Heart left ventricle (tissue), 13 donors: ENCODE results near the gene FOXK1.

Experiments
- CTCF ChIP-seq, 12 donors: fragments of 200-600 bp; sonication (generic) in 4 of 12; IDR thresholded peaks; one replicate each; pipeline versions ENCODE4 v1.5.0 to v1.8.0; 2018 to 2022; ENCODE audit warnings: antibody characterized with exemption in 12 of 12, mild to moderate bottlenecking in 5 of 12
- POLR2A ChIP-seq, 2 donors: fragments of 450-650 bp; IDR thresholded peaks; one replicate each; pipeline ENCODE4 v1.6.1; 2017; ENCODE audit warnings: antibody characterized with exemption in 2 of 2, mild to moderate bottlenecking in 2 of 2, moderate library complexity in 2 of 2
- donor health status: ischemic (EF 13 %, LVEDD 7.1; RV severe dilation, severe dysfunction).
- donor health status: DM: no; HTN: yes; CAD: no.
- donor health status: DM: no; HTN: no; CAD: no.
- donor health status: ischemic (EF 25% LVEDD 6.9; RV normal size, moderate dysfunction).
- donor health status: ischemic (EF 25% LVEDD 5.7; RV mildly dilated, moderate dysfunction).
- donor health status: ischemic (EF 35%, LVEDD 5.7; RV mildly dilated, moderate dysfunction).
- donor health status: nonischemic (EF 11% LVEDD 7.7; RV severe dilation, severe dysfunction).
- donor health status: DM: yes; HTN: yes; CAD: no.
- donor health status: PGD.
- donor health status: ischemic (EF 29% LVEDD 5.4; RV normal size, mild dysfunction).
- donor health status: nonischemic (EF 23%, LVEDD 6.1; RV moderate dilation, normal function).

GRCh38 chr7:4693152-4693551 is 11.1 kb downstream of the FOXK1 start:
- no peak for TF ChIP-seq CTCF (IDR thresholded peaks at IDR 0.05)
- no peak for TF ChIP-seq POLR2A (IDR thresholded peaks at IDR 0.05)
